Parathyroid adenoma (tissue), 2 donors: Measurements from ENCODE around the gene CENPF.
"Not testable (repeated sequence)": the region's sequence is repeated elsewhere in the genome, so short reads cannot be mapped to it uniquely, and the experiment has no call there.

Experiments used
- H2AFZ ChIP-seq: fragments of 300-600 bp; sonication (generic); one replicate; pipeline ENCODE4 v1.7.0; 2017; ENCODE audit warnings: antibody characterized with exemption, mild to moderate bottlenecking
- H3K27ac ChIP-seq: fragments of 300-600 bp; sonication (generic); one replicate; pipeline ENCODE4 v1.7.0; 2017
- H3K27me3 ChIP-seq: fragments of 300-600 bp; sonication (generic); one replicate; pipeline ENCODE4 v1.7.0; 2017; ENCODE audit warnings: low read length; ENCODE audit not compliant: control insufficient read depth, insufficient read depth
- H3K36me3 ChIP-seq: fragments of 300-600 bp; sonication (generic); one replicate; pipeline ENCODE4 v1.7.0; 2017; ENCODE audit warnings: low read length; ENCODE audit not compliant: control insufficient read depth, insufficient read depth
- H3K4me1 ChIP-seq: fragments of 300-600 bp; sonication (generic); one replicate; pipeline ENCODE4 v1.7.0; 2017; ENCODE audit warnings: control low read depth
- H3K4me2 ChIP-seq: fragments of 300-600 bp; sonication (generic); one replicate; pipeline ENCODE4 v1.7.0; 2017; ENCODE audit warnings: low read length
- H3K4me3 ChIP-seq: fragments of 300-600 bp; sonication (generic); one replicate; pipeline ENCODE4 v1.7.0; 2017; ENCODE audit warnings: low read depth, low read length
- H3K79me2 ChIP-seq: fragments of 300-600 bp; sonication (generic); one replicate; pipeline ENCODE4 v1.7.0; 2017; ENCODE audit warnings: control low read depth
- H3K9ac ChIP-seq: fragments of 300-600 bp; sonication (generic); one replicate; pipeline ENCODE4 v1.7.0; 2017; ENCODE audit warnings: mild to moderate bottlenecking
- H3K9me3 ChIP-seq: fragments of 300-600 bp; sonication (generic); one replicate; pipeline ENCODE4 v1.7.0; 2017; ENCODE audit warnings: low read length; ENCODE audit not compliant: control insufficient read depth
- CTCF ChIP-seq: fragments of 300-600 bp; sonication (generic); IDR thresholded peaks from one replicate; pipeline ENCODE4 v1.7.0; 2017; ENCODE audit warnings: antibody characterized with exemption, mild to moderate bottlenecking
- donor health status: primary hyperparathyroidism.

CENPF gene

GRCh38 chr1:214570442-214570841, 32.6 kb upstream of the CENPF start:
- no peak overlapping the region for H3K27ac ChIP-seq
- no peak overlapping the region for H3K4me3 ChIP-seq
- H3K36me3 ChIP-seq: no peaks in the 10 kb centered on the region
- no peak overlapping the region for H3K4me2 ChIP-seq
- H3K4me1 ChIP-seq: no peaks in the 10 kb centered on the region
- H2AFZ ChIP-seq: no peak overlapping the region
- TF ChIP-seq CTCF: no peak
- H3K9ac ChIP-seq: no peak overlapping the region
- no peaks in the 10 kb centered on the region for H3K27me3 ChIP-seq
- H3K9me3 ChIP-seq: no peaks in the 10 kb centered on the region
- no peaks in the 10 kb centered on the region for H3K79me2 ChIP-seq

- H3K79me2 ChIP-seq: no peaks in the 10 kb centered on the region
- H3K27ac ChIP-seq: no peak overlapping the region
- H3K4me1 ChIP-seq: no peaks in the 10 kb centered on the region
- no peak overlapping the region for H2AFZ ChIP-seq
- H3K9ac ChIP-seq: no peak overlapping the region
- H3K4me3 ChIP-seq: no peak overlapping the region
- H3K27me3 ChIP-seq: no peaks in the 10 kb centered on the region
- TF ChIP-seq CTCF: no peak
- no peaks in the 10 kb centered on the region for H3K9me3 ChIP-seq
- no peak overlapping the region for H3K4me2 ChIP-seq
- H3K36me3 ChIP-seq: no peaks in the 10 kb centered on the region
These were observed 31.7 kb upstream of the CENPF start for GRCh38 chr1:214571281-214571680.

GRCh38 chr1:214573386-214574318, 29.3 kb upstream of the CENPF start:
- no peak overlapping the region for H3K4me3 ChIP-seq
- no peak overlapping the region for H2AFZ ChIP-seq
- TF ChIP-seq CTCF: no peak
- H3K4me2 ChIP-seq: no peak overlapping the region
- no peak overlapping the region for H3K9ac ChIP-seq
- H3K36me3 ChIP-seq: no peaks in the 10 kb centered on the region
- H3K27ac ChIP-seq: no peak overlapping the region
- H3K4me1 ChIP-seq: no peaks in the 10 kb centered on the region
- no peaks in the 10 kb centered on the region for H3K79me2 ChIP-seq
- H3K9me3 ChIP-seq: no peaks in the 10 kb centered on the region
- no peaks in the 10 kb centered on the region for H3K27me3 ChIP-seq

- Histone ChIP-seq H3K4me1 (no peaks in the 10 kb centered on the region), H3K4me3 (no peak overlapping the region), H2AFZ (no peak overlapping the region), H3K36me3 (no peaks in the 10 kb centered on the region), H3K27ac (no peak overlapping the region), H3K27me3 (no peaks in the 10 kb centered on the region), H3K9ac (no peak overlapping the region), H3K9me3 (no peaks in the 10 kb centered on the region), H3K4me2 (no peak overlapping the region), H3K79me2 (no peaks in the 10 kb centered on the region)
- no peak for TF ChIP-seq CTCF
These were observed 28.2 kb upstream of the CENPF start for GRCh38 chr1:214574598-214575411.

- not testable (repeated sequence) for H3K4me2 ChIP-seq, H3K4me3 ChIP-seq, H2AFZ ChIP-seq, H3K36me3 ChIP-seq, H3K27ac ChIP-seq, H3K79me2 ChIP-seq, H3K27me3 ChIP-seq, H3K9me3 ChIP-seq, H3K9ac ChIP-seq, H3K4me1 ChIP-seq
These were observed 26.9 kb upstream of the CENPF start for GRCh38 chr1:214576120-214576519.
